Tibial nerve (tissue), 4 donors: ENCODE data around the gene MIEN1. TPM values are rescaled to one million over a fixed set of nuclear protein-coding genes. Genes with fewer than 3 reads are reported as not detected.

Experiments used
- DNase-seq, 2 donors: peaks; one replicate each; pipeline ENCODE4 v3.0.0-alpha.2; 2019; ENCODE audit warnings: low spot score in 2 of 2
- H3K27ac ChIP-seq, 4 donors: fragments of 200-600 bp; sonication (generic) in 3 of 4; one replicate each; pipeline ENCODE4 v1.5.1; 2017 to 2019; ENCODE audit warnings: mild to moderate bottlenecking in 1 of 4
- H3K27me3 ChIP-seq, 2 donors: fragments of 200-600 bp; sonication (generic) in 1 of 2; one replicate each; pipeline versions ENCODE4 v1.5.1 to v1.6.0; 2017 to 2019
- H3K36me3 ChIP-seq, 3 donors: fragments of 200-600 bp; sonication (generic); one replicate each; pipeline ENCODE4 v1.5.1; 2018 to 2019
- H3K4me1 ChIP-seq, 4 donors: fragments of 200-600 bp; sonication (generic) in 3 of 4; one replicate each; pipeline ENCODE4 v1.5.1; 2017 to 2019
- H3K4me3 ChIP-seq, 4 donors: fragments of 200-600 bp; sonication (generic) in 3 of 4; one replicate each; pipeline ENCODE4 v1.5.1; 2017 to 2019; ENCODE audit warnings: mild to moderate bottlenecking in 1 of 4, moderate library complexity in 1 of 4
- H3K9me3 ChIP-seq, 4 donors: fragments of 200-600 bp; sonication (generic) in 3 of 4; one replicate each; pipeline ENCODE4 v1.5.1; 2017 to 2019
- EP300 ChIP-seq, 2 donors: sonication (generic); formaldehyde crosslinking; IDR thresholded peaks; one replicate each; pipeline ENCODE4 v1.6.1; 2017; ENCODE audit warnings: antibody characterized with exemption in 2 of 2, mild to moderate bottlenecking in 1 of 2
- POLR2A ChIP-seq, 2 donors: fragments of 450-650 bp; IDR thresholded peaks; one replicate each; pipeline ENCODE4 v1.6.1; 2017; ENCODE audit warnings: antibody characterized with exemption in 2 of 2, mild to moderate bottlenecking in 2 of 2, moderate library complexity in 2 of 2
- WGBS, 2 donors: methylation state at CpG; one replicate each; pipeline ENCODE4 v1.1.5; 2018; 5-methylcytosine and 5-hydroxymethylcytosine counted together
- total RNA-seq, 4 donors: library from RNA; depleted of rRNA; stranded (reverse); fragments of >200 nt; gene quantifications; one replicate each; pipeline ENCODE4 v1.1.0, GENCODE V29; 2016
- TF ChIP-seq, protein P1 (sequence below), 5 experiments: fragments of 200-600 bp in 3 of 5; fragments of 450-650 bp in 2 of 5; sonication (generic) in 3 of 5; IDR thresholded peaks; one replicate each; pipeline ENCODE4 v1.5.1; 2016 to 2019; ENCODE audit warnings: antibody characterized with exemption in 5 of 5, mild to moderate bottlenecking in 3 of 5, moderate library complexity in 2 of 5

The MIEN1 gene
- total RNA-seq, 4 donors from 2014 or later = 29.8 to 65.3 (median 43.5) TPM

- Histone ChIP-seq H3K4me1 (peaks cover 0 to 20% (median 6%) of the 10 kb centered on the region in 4 donors), H3K27me3 (no peaks in the 10 kb centered on the region), H3K9me3 (no peaks in the 10 kb centered on the region), H3K36me3 (peaks cover 0 to 95% (median 0%) of the 10 kb centered on the region in 3 donors), H3K27ac (no peak overlapping the region), H3K4me3 (no peak overlapping the region)
- no peak for DNase-seq
- TF ChIP-seq, protein P1, sequence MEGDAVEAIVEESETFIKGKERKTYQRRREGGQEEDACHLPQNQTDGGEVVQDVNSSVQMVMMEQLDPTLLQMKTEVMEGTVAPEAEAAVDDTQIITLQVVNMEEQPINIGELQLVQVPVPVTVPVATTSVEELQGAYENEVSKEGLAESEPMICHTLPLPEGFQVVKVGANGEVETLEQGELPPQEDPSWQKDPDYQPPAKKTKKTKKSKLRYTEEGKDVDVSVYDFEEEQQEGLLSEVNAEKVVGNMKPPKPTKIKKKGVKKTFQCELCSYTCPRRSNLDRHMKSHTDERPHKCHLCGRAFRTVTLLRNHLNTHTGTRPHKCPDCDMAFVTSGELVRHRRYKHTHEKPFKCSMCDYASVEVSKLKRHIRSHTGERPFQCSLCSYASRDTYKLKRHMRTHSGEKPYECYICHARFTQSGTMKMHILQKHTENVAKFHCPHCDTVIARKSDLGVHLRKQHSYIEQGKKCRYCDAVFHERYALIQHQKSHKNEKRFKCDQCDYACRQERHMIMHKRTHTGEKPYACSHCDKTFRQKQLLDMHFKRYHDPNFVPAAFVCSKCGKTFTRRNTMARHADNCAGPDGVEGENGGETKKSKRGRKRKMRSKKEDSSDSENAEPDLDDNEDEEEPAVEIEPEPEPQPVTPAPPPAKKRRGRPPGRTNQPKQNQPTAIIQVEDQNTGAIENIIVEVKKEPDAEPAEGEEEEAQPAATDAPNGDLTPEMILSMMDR (IDR thresholded peaks at IDR 0.05) = no peak
- TF ChIP-seq POLR2A (IDR thresholded peaks at IDR 0.05) = no peak
- no peak for TF ChIP-seq EP300 (IDR thresholded peaks at IDR 0.05)
- WGBS, 2 donors = 93 to 96% methylated on average over 12 of the region's 13 CpGs
Observed at GRCh38 chr17:39724731-39725130, 5.6 kb downstream of the MIEN1 start.

GRCh38 chr17:39722965-39723848 lies 7.1 kb downstream of the MIEN1 start:
- Histone ChIP-seq H3K36me3 (peaks cover 0 to 98% (median 0%) of the 10 kb centered on the region in 3 donors), H3K9me3 (no peaks in the 10 kb centered on the region), H3K27me3 (no peaks in the 10 kb centered on the region), H3K4me3 (no peak overlapping the region), H3K4me1 (peaks cover 0 to 9% (median 0%) of the 10 kb centered on the region in 4 donors), H3K27ac (no peak overlapping the region)
- 77 to 81% methylated on average over 30 to 34 of the region's 34 CpGs for WGBS, 2 donors
- TF ChIP-seq, protein P1 (IDR thresholded peaks at IDR 0.05) = no peak
- TF ChIP-seq POLR2A (IDR thresholded peaks at IDR 0.05) = no peak
- no peak for DNase-seq

DNA sequence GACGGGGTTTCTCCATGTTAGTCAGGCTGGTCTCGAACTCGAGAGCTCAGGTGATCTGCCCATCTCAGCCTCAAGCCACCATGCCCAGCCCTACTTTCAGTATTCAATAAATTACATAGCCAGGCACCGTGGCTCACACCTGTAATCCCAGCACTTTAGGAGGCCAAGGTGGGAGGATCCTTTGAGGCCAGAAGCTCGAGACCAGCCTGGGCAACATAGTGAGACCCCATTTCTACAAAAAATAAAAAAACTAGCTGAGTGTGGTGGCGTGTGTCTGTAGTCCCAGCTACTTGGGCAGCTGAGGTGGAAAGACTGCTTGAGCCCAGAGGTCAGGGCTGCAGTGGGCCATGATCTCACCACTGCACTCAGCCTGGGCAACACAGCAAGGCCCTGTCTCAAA lies 8.2 kb downstream of the MIEN1 start:
- Histone ChIP-seq H3K27me3 (no peaks in the 10 kb centered on the region), H3K4me3 (no peak overlapping the region), H3K9me3 (no peaks in the 10 kb centered on the region), H3K36me3 (peaks cover 0 to 98% (median 0%) of the 10 kb centered on the region in 3 donors), H3K4me1 (no peaks in the 10 kb centered on the region), H3K27ac (no peak overlapping the region)
- no peak for DNase-seq
- TF ChIP-seq, protein P1 (IDR thresholded peaks at IDR 0.05) = no peak
- TF ChIP-seq EP300 (IDR thresholded peaks at IDR 0.05) = no peak
- no peak for TF ChIP-seq POLR2A (IDR thresholded peaks at IDR 0.05)
- WGBS, 2 donors = 86 to 91% methylated on average over 6 of the region's 6 CpGs

DNA sequence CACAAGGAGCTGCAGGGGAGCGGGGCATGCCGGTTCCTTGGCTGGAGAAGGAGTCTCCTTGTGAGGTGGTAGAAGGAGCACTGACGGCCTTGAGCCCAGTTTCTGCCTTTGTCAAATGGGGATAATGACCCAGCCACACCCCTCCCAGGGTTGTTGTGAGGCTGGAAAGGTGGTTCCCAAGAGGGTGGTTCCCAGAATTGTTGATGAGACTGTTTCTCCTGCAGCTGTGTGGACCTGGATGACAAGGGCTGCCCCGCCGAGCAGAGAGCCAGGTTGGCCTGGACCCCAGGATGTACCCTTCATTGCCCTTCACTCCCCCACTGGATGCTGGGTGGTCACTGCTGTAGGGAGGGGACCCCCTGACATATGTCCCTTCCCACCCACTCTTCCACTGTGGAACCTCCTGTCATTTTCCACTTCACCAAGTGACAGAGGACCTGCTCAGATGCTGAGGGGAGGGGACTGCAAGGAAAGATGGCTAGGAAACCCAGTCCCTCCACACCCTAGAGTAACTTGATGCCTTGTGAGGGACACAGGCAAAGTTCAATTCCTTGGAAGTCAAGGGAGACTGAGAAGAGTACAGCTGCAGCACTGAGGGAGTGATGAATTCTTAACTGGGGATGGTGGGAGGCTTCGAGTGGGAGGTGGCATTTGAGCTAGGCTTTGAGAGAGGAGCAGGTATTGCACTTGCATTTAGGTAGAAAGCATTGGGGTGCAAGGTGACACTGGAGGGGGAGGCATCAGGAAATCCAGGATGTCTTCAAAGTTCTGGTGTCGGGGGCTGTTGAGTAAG lies 10.6 kb downstream of the MIEN1 start:
- TF ChIP-seq, protein P1 (IDR thresholded peaks at IDR 0.05) = no peak
- TF ChIP-seq POLR2A (IDR thresholded peaks at IDR 0.05) = no peak
- TF ChIP-seq EP300 (IDR thresholded peaks at IDR 0.05) = no peak
- H3K4me3 ChIP-seq = no peak overlapping the region
- no peaks in the 10 kb centered on the region for H3K4me1 ChIP-seq
- no peaks in the 10 kb centered on the region for H3K9me3 ChIP-seq
- WGBS, 2 donors = 86 to 87% methylated on average over 7 of the region's 7 CpGs
- no peak overlapping the region for H3K27ac ChIP-seq
- no peaks in the 10 kb centered on the region for H3K27me3 ChIP-seq
- peaks cover 0 to 98% (median 3%) of the 10 kb centered on the region in 3 donors for H3K36me3 ChIP-seq
- no peak for DNase-seq

GRCh38 chr17:39717660-39718059 lies 12.7 kb downstream of the MIEN1 start:
- WGBS, 2 donors = 78 to 84% methylated on average over 6 of the region's 6 CpGs

More at GRCh38 chr17:39717660-39718059, 12.7 kb downstream of the MIEN1 start:
- Histone ChIP-seq H3K9me3 (no peaks in the 10 kb centered on the region), H3K27ac (no peak overlapping the region), H3K4me1 (no peaks in the 10 kb centered on the region), H3K27me3 (no peaks in the 10 kb centered on the region), H3K36me3 (peaks cover 0 to 100% (median 3%) of the 10 kb centered on the region in 3 donors), H3K4me3 (no peak overlapping the region)
- TF ChIP-seq POLR2A (IDR thresholded peaks at IDR 0.05) (no peak), EP300 (IDR thresholded peaks at IDR 0.05) (no peak)
- TF ChIP-seq, protein P1 (IDR thresholded peaks at IDR 0.05) = no peak
- no peak for DNase-seq
